SK-N-SH treated with all-trans-retinoic acid at 6 μM for 48 hours (cell line): ENCODE results near the gene CCSER1.

ENCODE experiments used
- CSDC2 ChIP-seq: fragments of 250-450 bp; sonication (Bioruptor Pico); IDR thresholded peaks from 2 replicates; pipeline ENCODE4 v1.5.0; 2020; ENCODE audit warnings: mild to moderate bottlenecking, moderate library complexity
- ZFP3 ChIP-seq: fragments of 250-450 bp; sonication (Bioruptor Pico); IDR thresholded peaks from 2 replicates; pipeline ENCODE4 v1.5.0; 2020; ENCODE audit warnings: mild to moderate bottlenecking, moderate library complexity
- TF ChIP-seq, protein P1 (sequence below): fragments of 250-450 bp; sonication (Bioruptor Pico); IDR thresholded peaks from 2 replicates; pipeline ENCODE4 v1.8.0; 2020; ENCODE audit warnings: mild to moderate bottlenecking, moderate library complexity, borderline replicate concordance
- TF ChIP-seq, protein P2 (sequence below): fragments of 250-450 bp; sonication (Bioruptor Pico); IDR thresholded peaks from 2 replicates; pipeline ENCODE4 v1.5.1; 2020; ENCODE audit warnings: low read depth, mild to moderate bottlenecking, moderate library complexity
- TF ChIP-seq, protein P3 (sequence below): fragments of 250-450 bp; sonication (Bioruptor Pico); IDR thresholded peaks from 2 replicates; pipeline ENCODE4 v1.5.1; 2021; ENCODE audit warnings: mild to moderate bottlenecking, moderate library complexity
- TF ChIP-seq, protein P4 (sequence below): fragments of 250-450 bp; sonication (Bioruptor Pico); IDR thresholded peaks from 2 replicates; pipeline ENCODE4 v1.8.0; 2021; ENCODE audit warnings: low read depth, mild to moderate bottlenecking, moderate library complexity, borderline replicate concordance

DNA sequence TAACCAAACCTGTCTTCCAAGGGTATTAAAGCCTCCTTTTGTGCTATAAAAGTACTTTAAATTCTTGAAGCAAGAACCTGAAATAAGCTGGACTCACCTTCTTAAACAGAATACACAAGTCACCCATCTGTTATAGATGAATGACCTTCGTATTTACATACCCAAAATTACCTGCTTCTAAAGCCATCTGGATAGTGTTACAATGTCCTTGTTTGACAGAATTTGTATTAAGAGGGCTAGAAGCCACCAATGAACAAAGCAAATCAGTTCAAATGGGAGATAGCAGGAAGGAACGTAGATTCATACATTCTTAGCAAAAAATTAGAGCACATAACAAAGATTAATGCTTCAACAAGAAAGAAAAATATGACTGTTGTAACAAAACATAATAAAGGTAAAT lies 33.7 kb upstream of the CCSER1 start:
- TF ChIP-seq, protein P1, sequence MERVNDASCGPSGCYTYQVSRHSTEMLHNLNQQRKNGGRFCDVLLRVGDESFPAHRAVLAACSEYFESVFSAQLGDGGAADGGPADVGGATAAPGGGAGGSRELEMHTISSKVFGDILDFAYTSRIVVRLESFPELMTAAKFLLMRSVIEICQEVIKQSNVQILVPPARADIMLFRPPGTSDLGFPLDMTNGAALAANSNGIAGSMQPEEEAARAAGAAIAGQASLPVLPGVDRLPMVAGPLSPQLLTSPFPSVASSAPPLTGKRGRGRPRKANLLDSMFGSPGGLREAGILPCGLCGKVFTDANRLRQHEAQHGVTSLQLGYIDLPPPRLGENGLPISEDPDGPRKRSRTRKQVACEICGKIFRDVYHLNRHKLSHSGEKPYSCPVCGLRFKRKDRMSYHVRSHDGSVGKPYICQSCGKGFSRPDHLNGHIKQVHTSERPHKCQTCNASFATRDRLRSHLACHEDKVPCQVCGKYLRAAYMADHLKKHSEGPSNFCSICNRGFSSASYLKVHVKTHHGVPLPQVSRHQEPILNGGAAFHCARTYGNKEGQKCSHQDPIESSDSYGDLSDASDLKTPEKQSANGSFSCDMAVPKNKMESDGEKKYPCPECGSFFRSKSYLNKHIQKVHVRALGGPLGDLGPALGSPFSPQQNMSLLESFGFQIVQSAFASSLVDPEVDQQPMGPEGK, result no peak
- TF ChIP-seq, protein P2, sequence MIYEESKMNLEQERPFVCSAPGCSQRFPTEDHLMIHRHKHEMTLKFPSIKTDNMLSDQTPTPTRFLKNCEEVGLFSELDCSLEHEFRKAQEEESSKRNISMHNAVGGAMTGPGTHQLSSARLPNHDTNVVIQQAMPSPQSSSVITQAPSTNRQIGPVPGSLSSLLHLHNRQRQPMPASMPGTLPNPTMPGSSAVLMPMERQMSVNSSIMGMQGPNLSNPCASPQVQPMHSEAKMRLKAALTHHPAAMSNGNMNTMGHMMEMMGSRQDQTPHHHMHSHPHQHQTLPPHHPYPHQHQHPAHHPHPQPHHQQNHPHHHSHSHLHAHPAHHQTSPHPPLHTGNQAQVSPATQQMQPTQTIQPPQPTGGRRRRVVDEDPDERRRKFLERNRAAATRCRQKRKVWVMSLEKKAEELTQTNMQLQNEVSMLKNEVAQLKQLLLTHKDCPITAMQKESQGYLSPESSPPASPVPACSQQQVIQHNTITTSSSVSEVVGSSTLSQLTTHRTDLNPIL (CRISPR knock-in tag), result no peak
- TF ChIP-seq ZFP3 (no peak), CSDC2 (CRISPR knock-in tag) (no peak)
- TF ChIP-seq, protein P3, sequence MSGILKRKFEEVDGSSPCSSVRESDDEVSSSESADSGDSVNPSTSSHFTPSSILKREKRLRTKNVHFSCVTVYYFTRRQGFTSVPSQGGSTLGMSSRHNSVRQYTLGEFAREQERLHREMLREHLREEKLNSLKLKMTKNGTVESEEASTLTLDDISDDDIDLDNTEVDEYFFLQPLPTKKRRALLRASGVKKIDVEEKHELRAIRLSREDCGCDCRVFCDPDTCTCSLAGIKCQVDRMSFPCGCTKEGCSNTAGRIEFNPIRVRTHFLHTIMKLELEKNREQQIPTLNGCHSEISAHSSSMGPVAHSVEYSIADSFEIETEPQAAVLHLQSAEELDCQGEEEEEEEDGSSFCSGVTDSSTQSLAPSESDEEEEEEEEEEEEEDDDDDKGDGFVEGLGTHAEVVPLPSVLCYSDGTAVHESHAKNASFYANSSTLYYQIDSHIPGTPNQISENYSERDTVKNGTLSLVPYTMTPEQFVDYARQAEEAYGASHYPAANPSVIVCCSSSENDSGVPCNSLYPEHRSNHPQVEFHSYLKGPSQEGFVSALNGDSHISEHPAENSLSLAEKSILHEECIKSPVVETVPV, result no peak
- TF ChIP-seq, protein P4, sequence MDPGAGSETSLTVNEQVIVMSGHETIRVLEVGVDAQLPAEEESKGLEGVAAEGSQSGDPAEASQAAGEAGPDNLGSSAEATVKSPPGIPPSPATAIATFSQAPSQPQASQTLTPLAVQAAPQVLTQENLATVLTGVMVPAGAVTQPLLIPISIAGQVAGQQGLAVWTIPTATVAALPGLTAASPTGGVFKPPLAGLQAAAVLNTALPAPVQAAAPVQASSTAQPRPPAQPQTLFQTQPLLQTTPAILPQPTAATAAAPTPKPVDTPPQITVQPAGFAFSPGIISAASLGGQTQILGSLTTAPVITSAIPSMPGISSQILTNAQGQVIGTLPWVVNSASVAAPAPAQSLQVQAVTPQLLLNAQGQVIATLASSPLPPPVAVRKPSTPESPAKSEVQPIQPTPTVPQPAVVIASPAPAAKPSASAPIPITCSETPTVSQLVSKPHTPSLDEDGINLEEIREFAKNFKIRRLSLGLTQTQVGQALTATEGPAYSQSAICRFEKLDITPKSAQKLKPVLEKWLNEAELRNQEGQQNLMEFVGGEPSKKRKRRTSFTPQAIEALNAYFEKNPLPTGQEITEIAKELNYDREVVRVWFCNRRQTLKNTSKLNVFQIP (CRISPR knock-in tag), result no peak
